Heart left ventricle (tissue), 16 donors: Measurements from ENCODE around the gene LRRC23. TPM values are rescaled to one million over a fixed set of nuclear protein-coding genes. Genes with fewer than 3 reads are reported as not detected.

ENCODE experiments used
- ATAC-seq, 4 donors: fragments of 200-7000 bp; cut with Tn5 transposase; one replicate each; pipeline ENCODE4 v1.9.1; 2020 to 2022; ENCODE audit warnings: moderate library complexity in 4 of 4, mild to moderate bottlenecking in 3 of 4, moderate number of reproducible peaks in 1 of 4
- DNase-seq, 5 donors: peaks; one replicate each; pipeline ENCODE4 v3.0.0-alpha.2; 2020
- H3K27ac ChIP-seq, 12 donors: fragments of 200-600 bp; sonication (generic) in 4 of 12; one replicate each; pipeline versions ENCODE4 v1.5.0 to v1.8.0; 2016 to 2022; ENCODE audit warnings: mild to moderate bottlenecking in 2 of 12
- H3K27me3 ChIP-seq, 9 donors: fragments of 200-600 bp; sonication (generic) in 2 of 9; one replicate each; pipeline versions ENCODE4 v1.5.1 to v1.8.0; 2016 to 2022; ENCODE audit warnings: mild to moderate bottlenecking in 3 of 9
- H3K36me3 ChIP-seq, 9 donors: fragments of 200-600 bp; sonication (generic) in 2 of 9; one replicate each; pipeline versions ENCODE4 v1.5.0 to v1.8.0; 2018 to 2022; ENCODE audit warnings: mild to moderate bottlenecking in 2 of 9
- H3K4me1 ChIP-seq, 12 donors: fragments of 200-600 bp; sonication (generic) in 4 of 12; one replicate each; pipeline versions ENCODE4 v1.5.0 to v1.8.0; 2016 to 2022; ENCODE audit warnings: mild to moderate bottlenecking in 3 of 12
- H3K4me3 ChIP-seq, 12 donors: fragments of 200-600 bp; sonication (generic) in 4 of 12; one replicate each; pipeline versions ENCODE4 v1.5.0 to v1.8.0; 2017 to 2022; ENCODE audit warnings: mild to moderate bottlenecking in 9 of 12, moderate library complexity in 4 of 12
- H3K9me3 ChIP-seq, 12 donors: fragments of 200-600 bp; sonication (generic) in 4 of 12; one replicate each; pipeline versions ENCODE4 v1.5.0 to v1.8.0; 2016 to 2022; ENCODE audit warnings: mild to moderate bottlenecking in 1 of 12
- POLR2A ChIP-seq, 2 donors: fragments of 450-650 bp; IDR thresholded peaks; one replicate each; pipeline ENCODE4 v1.6.1; 2017; ENCODE audit warnings: antibody characterized with exemption in 2 of 2, mild to moderate bottlenecking in 2 of 2, moderate library complexity in 2 of 2
- WGBS, 4 donors: extraction: QIAGEN DNeasy Blood & Tissue Kit in 2 of 4; methylation state at CpG; one replicate each; pipeline versions ENCODE4 v1.1.5 to v1.1.7; 2013 to 2018; 5-methylcytosine and 5-hydroxymethylcytosine counted together
- intact Hi-C, 10 donors: fragments of 100-400 bp; cut with DNase I; formaldehyde crosslinking; loops; one replicate each; pipeline versions ENCODE4 v1.11.1 to v1.14.2; 2022
- polyA plus RNA-seq, 2 donors: library from polyadenylated mRNA; stranded (reverse); fragments of 200-250 nt; gene quantifications; one replicate each; pipeline ENCODE4 v1.2.3, GENCODE V29; 2013
- total RNA-seq, 9 donors: library from RNA; depleted of rRNA in 2 of 9; stranded (reverse); fragments of >200 nt in 2 of 9; fragmentation: NEBNext Ultra II Directional in 3 of 9; extraction: Animal tissue kit (Norgen Biotek cat#: 25700) in 3 of 9; gene quantifications; one replicate each; pipeline versions ENCODE4 v1.1.0 to v1.2.4, GENCODE V29; 2016 to 2023
- TF ChIP-seq, protein P1 (sequence below), 12 donors: fragments of 200-600 bp; sonication (generic) in 4 of 12; IDR thresholded peaks; one replicate each; pipeline versions ENCODE4 v1.5.0 to v1.8.0; 2018 to 2022; ENCODE audit warnings: antibody characterized with exemption in 12 of 12, mild to moderate bottlenecking in 5 of 12
- donor health status: ischemic (EF 13 %, LVEDD 7.1; RV severe dilation, severe dysfunction).
- donor health status: healthy with polysubstance abuse.
- donor health status: DM: no; HTN: yes; CAD: no.
- donor health status: DM: no; HTN: no; CAD: no.
- donor health status: ischemic (EF 25% LVEDD 6.9; RV normal size, moderate dysfunction).
- donor health status: ischemic (EF 25% LVEDD 5.7; RV mildly dilated, moderate dysfunction).
- donor health status: healthy.
- donor health status: DM: yes; HTN: yes; CAD: no.
- donor health status: ischemic (EF 35%, LVEDD 5.7; RV mildly dilated, moderate dysfunction).
- donor health status: nonischemic (EF 11% LVEDD 7.7; RV severe dilation, severe dysfunction).
- donor health status: DM: yes; HTN: yes; CAD: no.
- donor health status: PGD.
- donor health status: ischemic (EF 29% LVEDD 5.4; RV normal size, mild dysfunction).
- donor health status: nonischemic (EF 23%, LVEDD 6.1; RV moderate dilation, normal function).

LRRC23 gene
- total and polyA plus RNA-seq, 11 donors = 8.2 to 15.3 (median 11.3) TPM

DNA sequence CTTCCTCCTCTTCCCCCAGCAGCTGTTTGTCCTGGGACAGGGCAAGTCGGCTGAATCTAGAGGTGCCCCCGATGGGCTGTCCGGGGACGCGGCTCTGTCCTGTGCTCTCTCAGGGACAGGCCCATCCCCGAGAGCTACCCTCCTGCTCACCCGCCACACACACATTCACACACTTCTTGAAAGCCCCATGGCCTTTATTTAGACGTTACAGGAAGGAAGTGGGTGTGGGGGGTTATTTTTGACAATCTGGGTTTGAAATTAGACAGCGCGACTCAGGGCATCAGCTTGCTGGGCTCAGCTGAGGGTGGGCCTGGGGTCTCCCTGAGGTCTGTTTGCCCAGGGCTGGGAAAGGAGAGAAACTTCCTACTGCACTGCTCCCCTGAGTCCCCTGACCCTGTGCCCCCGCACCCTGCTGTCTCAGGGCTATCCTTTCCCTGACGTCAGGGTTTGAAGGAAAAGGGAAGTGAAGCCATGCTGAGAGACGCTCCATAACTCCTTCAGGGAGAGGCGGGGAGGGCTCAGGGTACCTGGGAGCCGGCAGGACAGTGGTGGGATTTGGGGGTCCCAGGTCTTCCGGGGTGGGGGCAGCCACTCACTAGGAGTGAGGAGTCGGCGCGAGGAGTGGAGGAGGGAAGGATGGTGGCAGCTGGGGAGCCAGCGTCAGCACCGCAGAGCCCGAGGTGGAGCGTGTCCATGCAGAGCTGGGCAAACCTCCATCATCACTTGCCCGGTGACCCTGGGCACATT lies 54.6 kb downstream of the LRRC23 start:
- Histone ChIP-seq H3K27ac (peak overlapping the region; percentile 21 to 97 (median 83)), H3K9me3 (no peaks in the 10 kb centered on the region), H3K36me3 (peaks cover 0 to 55% (median 0%) of the 10 kb centered on the region in 9 donors), H3K4me3 (peak overlapping the region in 8 of 12 donors; percentile 9 to 42 (median 23)), H3K4me1 (peaks cover 2 to 87% (median 37%) of the 10 kb centered on the region in 12 donors), H3K27me3 (no peaks in the 10 kb centered on the region)
- peak in 2 of 5 donors; percentile 54 to 64 for DNase-seq
- 41 to 60% (median 52%) methylated on average over 19 to 24 of the region's 24 CpGs for WGBS, 4 donors
- TF ChIP-seq, protein P1, sequence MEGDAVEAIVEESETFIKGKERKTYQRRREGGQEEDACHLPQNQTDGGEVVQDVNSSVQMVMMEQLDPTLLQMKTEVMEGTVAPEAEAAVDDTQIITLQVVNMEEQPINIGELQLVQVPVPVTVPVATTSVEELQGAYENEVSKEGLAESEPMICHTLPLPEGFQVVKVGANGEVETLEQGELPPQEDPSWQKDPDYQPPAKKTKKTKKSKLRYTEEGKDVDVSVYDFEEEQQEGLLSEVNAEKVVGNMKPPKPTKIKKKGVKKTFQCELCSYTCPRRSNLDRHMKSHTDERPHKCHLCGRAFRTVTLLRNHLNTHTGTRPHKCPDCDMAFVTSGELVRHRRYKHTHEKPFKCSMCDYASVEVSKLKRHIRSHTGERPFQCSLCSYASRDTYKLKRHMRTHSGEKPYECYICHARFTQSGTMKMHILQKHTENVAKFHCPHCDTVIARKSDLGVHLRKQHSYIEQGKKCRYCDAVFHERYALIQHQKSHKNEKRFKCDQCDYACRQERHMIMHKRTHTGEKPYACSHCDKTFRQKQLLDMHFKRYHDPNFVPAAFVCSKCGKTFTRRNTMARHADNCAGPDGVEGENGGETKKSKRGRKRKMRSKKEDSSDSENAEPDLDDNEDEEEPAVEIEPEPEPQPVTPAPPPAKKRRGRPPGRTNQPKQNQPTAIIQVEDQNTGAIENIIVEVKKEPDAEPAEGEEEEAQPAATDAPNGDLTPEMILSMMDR (IDR thresholded peaks at IDR 0.05) = no peak
- TF ChIP-seq POLR2A (IDR thresholded peaks at IDR 0.05) = peak in 1 of 2 donors; percentile 16
- ATAC-seq = peak; percentile 8 to 68 (median 17)
- intact Hi-C loops = no loop called here

DNA sequence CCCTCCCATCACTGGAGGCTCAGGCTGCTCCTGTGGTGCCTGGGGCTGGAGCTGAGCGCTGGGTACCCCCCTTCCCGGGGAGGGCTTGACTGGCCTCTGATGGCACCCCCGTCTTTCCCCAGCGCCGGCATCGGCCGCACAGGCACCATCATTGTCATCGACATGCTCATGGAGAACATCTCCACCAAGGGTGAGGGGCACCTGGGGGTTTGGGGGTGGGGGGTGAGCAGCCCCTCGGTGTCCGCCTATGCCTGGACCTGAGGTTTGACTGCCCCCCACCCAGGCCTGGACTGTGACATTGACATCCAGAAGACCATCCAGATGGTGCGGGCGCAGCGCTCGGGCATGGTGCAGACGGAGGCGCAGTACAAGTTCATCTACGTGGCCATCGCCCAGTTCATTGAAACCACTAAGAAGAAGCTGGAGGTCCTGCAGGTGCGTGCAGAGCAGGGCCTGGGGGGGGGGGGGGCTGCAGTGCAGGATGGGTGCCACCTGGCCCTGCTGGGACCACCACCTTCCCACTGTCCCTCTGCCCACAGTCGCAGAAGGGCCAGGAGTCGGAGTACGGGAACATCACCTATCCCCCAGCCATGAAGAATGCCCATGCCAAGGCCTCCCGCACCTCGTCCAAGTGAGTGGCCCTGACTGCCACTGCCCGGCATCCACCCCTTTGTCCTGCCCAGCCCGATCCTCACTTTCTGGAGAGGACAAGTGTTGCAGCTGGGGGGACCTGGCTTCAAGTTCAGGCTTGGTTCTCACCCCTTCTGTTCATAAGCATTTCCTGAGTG lies 55.4 kb downstream of the LRRC23 start:
- WGBS, 4 donors = 92 to 97% (median 92%) methylated on average over 7 to 26 of the region's 26 CpGs
- Histone ChIP-seq H3K36me3 (peaks cover 0 to 51% (median 0%) of the 10 kb centered on the region in 9 donors), H3K9me3 (no peaks in the 10 kb centered on the region), H3K4me1 (peaks cover 2 to 85% (median 41%) of the 10 kb centered on the region in 12 donors), H3K27ac (peak overlapping the region; percentile 21 to 97 (median 83)), H3K27me3 (no peaks in the 10 kb centered on the region), H3K4me3 (peak overlapping the region in 7 of 12 donors; percentile 14 to 42 (median 22))
- intact Hi-C loops = loop anchor here in 5 of 10 donors (5.0 to 10.0 kb wide), 5 partner anchors 72 to 135 kb away; partner anchors contain the start of genes C1R (in 2 of the 5), SPSB2 (in 1 of the 5) and TPI1 (in 1 of the 5)
- TF ChIP-seq, protein P1 (IDR thresholded peaks at IDR 0.05) = no peak
- TF ChIP-seq POLR2A (IDR thresholded peaks at IDR 0.05) = no peak
- DNase-seq (peak in 2 of 5 donors; percentile 25 to 37), ATAC-seq (no peak)

DNA sequence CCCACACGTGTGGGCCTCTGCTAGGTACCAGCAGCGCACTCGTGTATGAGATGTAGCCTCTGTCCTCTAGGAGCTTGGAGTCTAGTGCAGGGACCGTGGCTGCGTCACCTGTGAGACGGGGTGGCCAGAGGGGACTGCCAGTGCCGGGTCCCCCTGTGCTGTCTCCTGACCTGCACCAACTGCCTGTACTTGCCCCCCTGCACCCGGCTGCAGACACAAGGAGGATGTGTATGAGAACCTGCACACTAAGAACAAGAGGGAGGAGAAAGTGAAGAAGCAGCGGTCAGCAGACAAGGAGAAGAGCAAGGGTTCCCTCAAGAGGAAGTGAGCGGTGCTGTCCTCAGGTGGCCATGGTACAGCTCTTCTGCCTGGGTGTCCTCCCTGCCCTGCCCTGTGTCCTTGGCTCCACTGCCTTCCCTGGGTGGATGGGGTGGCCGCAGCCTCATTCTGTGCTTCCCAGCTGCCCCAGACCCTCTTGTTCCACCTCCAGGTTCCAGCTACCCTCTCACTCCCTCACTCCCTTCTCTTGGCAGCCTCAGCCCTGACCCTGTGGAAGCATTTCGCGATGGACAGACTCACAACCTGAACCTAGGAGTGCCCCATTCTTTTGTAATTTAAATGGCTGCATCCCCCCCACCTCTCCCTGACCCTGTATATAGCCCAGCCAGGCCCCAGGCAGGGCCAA lies 56.1 kb downstream of the LRRC23 start:
- no peak for ATAC-seq
- TF ChIP-seq POLR2A (IDR thresholded peaks at IDR 0.05) = no peak
- TF ChIP-seq, protein P1 (IDR thresholded peaks at IDR 0.05) = peak in 1 of 12 donors; percentile 21
- peaks cover 0 to 53% (median 6%) of the 10 kb centered on the region in 9 donors for H3K36me3 ChIP-seq
- intact Hi-C loops = loop anchor here in 5 of 10 donors (1.0 to 10.0 kb wide), 6 partner anchors 16 to 134 kb away; partner anchors contain the start of genes C1R (in 2 of the 5), C12orf57 (in 1 of the 5), SPSB2 (in 1 of the 5) and TPI1 (in 1 of the 5)
- peak overlapping the region in 11 of 12 donors; percentile 68 to 97 (median 83) for H3K27ac ChIP-seq
- DNase-seq = peak in 2 of 5 donors; percentile 20 to 31
- H3K27me3 ChIP-seq = no peaks in the 10 kb centered on the region
- H3K4me3 ChIP-seq = peak overlapping the region in 6 of 12 donors; percentile 3 to 46 (median 36)
- WGBS, 4 donors = 79 to 84% (median 82%) methylated on average over 13 of the region's 13 CpGs
- H3K9me3 ChIP-seq = no peaks in the 10 kb centered on the region
- peaks cover 2 to 81% (median 41%) of the 10 kb centered on the region in 12 donors for H3K4me1 ChIP-seq
